Activated T-cell treated with anti-CD3 and anti-CD28 coated beads, Interleukin-2, amount 50 U/mL, for 24 hours (primary cell): Measurements from ENCODE around the gene INTS11.

ENCODE experiments used
- DNase-seq: peaks from one replicate; pipeline ENCODE4 v3.0.0-alpha.2; 2020
- H3K27ac Mint-ChIP-seq: 2 replicates; pipeline ENCODE4 v1.8.0; 2020; ENCODE audit warnings: mild to moderate bottlenecking, mixed read lengths
- H3K27me3 Mint-ChIP-seq: 2 replicates; pipeline ENCODE4 v1.8.0; 2020; ENCODE audit warnings: mixed read lengths
- H3K36me3 Mint-ChIP-seq: 2 replicates; pipeline ENCODE4 v1.8.0; 2020; ENCODE audit warnings: low read depth, mixed read lengths
- H3K4me1 Mint-ChIP-seq: 2 replicates; pipeline ENCODE4 v1.8.0; 2020; ENCODE audit warnings: low read depth, mixed read lengths
- H3K4me3 Mint-ChIP-seq: 2 replicates; pipeline ENCODE4 v1.8.0; 2020; ENCODE audit warnings: mild to moderate bottlenecking, moderate library complexity, mixed read lengths
- H3K9me3 Mint-ChIP-seq: 2 replicates; pipeline ENCODE4 v1.8.0; 2020; ENCODE audit warnings: mixed read lengths

The INTS11 gene

GRCh38 chr1:1310476-1311053 is 13.9 kb downstream of the INTS11 start:
- Mint-ChIP-seq H3K27me3 (no peaks in the 10 kb centered on the region), H3K27ac (peak overlapping the region; percentile 87), H3K4me3 (peak overlapping the region; percentile 38), H3K4me1 (peaks cover 26% of the 10 kb centered on the region), H3K36me3 (peaks cover 63% of the 10 kb centered on the region), H3K9me3 (no peaks in the 10 kb centered on the region)
- no peak for DNase-seq

GRCh38 chr1:1310109-1310385 is 14.4 kb downstream of the INTS11 start:
- Mint-ChIP-seq H3K4me1 (peaks cover 30% of the 10 kb centered on the region), H3K4me3 (peak overlapping the region; percentile 84)

GRCh38 chr1:1309251-1310108 is 15.0 kb downstream of the INTS11 start:
- no peaks in the 10 kb centered on the region for H3K27me3 Mint-ChIP-seq
- peak overlapping the region; percentile 87 for H3K27ac Mint-ChIP-seq
- peak; percentile 58 for DNase-seq
- peaks cover 54% of the 10 kb centered on the region for H3K36me3 Mint-ChIP-seq
- H3K9me3 Mint-ChIP-seq = no peaks in the 10 kb centered on the region
- peaks cover 32% of the 10 kb centered on the region for H3K4me1 Mint-ChIP-seq
- H3K4me3 Mint-ChIP-seq = peak overlapping the region; percentile 84

More at GRCh38 chr1:1310109-1310385, 14.4 kb downstream of the INTS11 start:
- Mint-ChIP-seq H3K27me3 (no peaks in the 10 kb centered on the region), H3K27ac (peak overlapping the region; percentile 87), H3K9me3 (no peaks in the 10 kb centered on the region), H3K36me3 (peaks cover 59% of the 10 kb centered on the region)
- DNase-seq = no peak

- no peaks in the 10 kb centered on the region for H3K9me3 Mint-ChIP-seq
- DNase-seq = no peak
- peaks cover 33% of the 10 kb centered on the region for H3K4me1 Mint-ChIP-seq
- H3K27ac Mint-ChIP-seq = peak overlapping the region; percentile 92
- H3K36me3 Mint-ChIP-seq = peaks cover 48% of the 10 kb centered on the region
- peak overlapping the region; percentile 84 for H3K4me3 Mint-ChIP-seq
- no peaks in the 10 kb centered on the region for H3K27me3 Mint-ChIP-seq
Measured at GRCh38 chr1:1308756-1309250, 15.7 kb downstream of the INTS11 start.

- DNase-seq = peak; percentile 92
- Mint-ChIP-seq H3K27me3 (no peaks in the 10 kb centered on the region), H3K9me3 (no peaks in the 10 kb centered on the region), H3K27ac (peak within 1 kb of the TSS; percentile 95), H3K36me3 (peaks cover 41% of the 10 kb centered on the region), H3K4me1 (peaks cover 33% of the 10 kb centered on the region), H3K4me3 (peak within 1 kb of the TSS; percentile 85)
Measured at GRCh38 chr1:1307923-1308755, 16.3 kb downstream of the INTS11 start, which contains the start of the genes ACAP3 and PUSL1. Gene ACAP3 (minus strand): TSS chr1:1307930. CDS start chr1:1307815, 115 bp downstream. Gene PUSL1 (plus strand): TSS chr1:1308597. CDS start chr1:1308644, 47 bp downstream.

GRCh38 chr1:1307261-1307922 is 17.1 kb downstream of the INTS11 start:
- no peak for DNase-seq
- Mint-ChIP-seq H3K27me3 (no peaks in the 10 kb centered on the region), H3K9me3 (no peaks in the 10 kb centered on the region), H3K36me3 (peaks cover 34% of the 10 kb centered on the region), H3K27ac (peak overlapping the region; percentile 90), H3K4me1 (peaks cover 33% of the 10 kb centered on the region), H3K4me3 (peak overlapping the region; percentile 85)

GRCh38 chr1:1306661-1307260 is 17.7 kb downstream of the INTS11 start:
- H3K27ac Mint-ChIP-seq = peak overlapping the region; percentile 90
- H3K4me3 Mint-ChIP-seq = peak overlapping the region; percentile 85
- H3K36me3 Mint-ChIP-seq = peaks cover 30% of the 10 kb centered on the region

GRCh38 chr1:1306070-1306660 is 18.3 kb downstream of the INTS11 start:
- peaks cover 24% of the 10 kb centered on the region for H3K36me3 Mint-ChIP-seq
- no peaks in the 10 kb centered on the region for H3K27me3 Mint-ChIP-seq
- no peaks in the 10 kb centered on the region for H3K9me3 Mint-ChIP-seq
- peak overlapping the region; percentile 85 for H3K4me3 Mint-ChIP-seq
- peak overlapping the region; percentile 90 for H3K27ac Mint-ChIP-seq
- peaks cover 33% of the 10 kb centered on the region for H3K4me1 Mint-ChIP-seq
- no peak for DNase-seq

More at GRCh38 chr1:1306661-1307260, 17.7 kb downstream of the INTS11 start:
- Mint-ChIP-seq H3K4me1 (peaks cover 33% of the 10 kb centered on the region), H3K9me3 (no peaks in the 10 kb centered on the region), H3K27me3 (no peaks in the 10 kb centered on the region)
- no peak for DNase-seq

- Mint-ChIP-seq H3K4me1 (peaks cover 32% of the 10 kb centered on the region), H3K27me3 (no peaks in the 10 kb centered on the region), H3K9me3 (no peaks in the 10 kb centered on the region), H3K27ac (peak overlapping the region; percentile 90), H3K4me3 (peak overlapping the region; percentile 85), H3K36me3 (peaks cover 19% of the 10 kb centered on the region)
- peak; percentile 82 for DNase-seq
Measured at GRCh38 chr1:1305300-1306069, 19.0 kb downstream of the INTS11 start.

GRCh38 chr1:1304331-1305299 is 19.8 kb downstream of the INTS11 start:
- no peak for DNase-seq
- peak overlapping the region; percentile 57 for H3K27ac Mint-ChIP-seq
- no peaks in the 10 kb centered on the region for H3K9me3 Mint-ChIP-seq
- peak overlapping the region; percentile 85 for H3K4me3 Mint-ChIP-seq
- no peaks in the 10 kb centered on the region for H3K27me3 Mint-ChIP-seq
- peaks cover 10% of the 10 kb centered on the region for H3K36me3 Mint-ChIP-seq
- H3K4me1 Mint-ChIP-seq = peaks cover 24% of the 10 kb centered on the region

GRCh38 chr1:1303736-1304135 is 20.7 kb downstream of the INTS11 start:
- Mint-ChIP-seq H3K27me3 (no peaks in the 10 kb centered on the region), H3K4me1 (peaks cover 22% of the 10 kb centered on the region), H3K4me3 (no peak overlapping the region), H3K27ac (peak overlapping the region; percentile 26), H3K36me3 (peaks cover 4% of the 10 kb centered on the region), H3K9me3 (no peaks in the 10 kb centered on the region)
- no peak for DNase-seq

- no peak overlapping the region for H3K27ac Mint-ChIP-seq
- no peak overlapping the region for H3K4me3 Mint-ChIP-seq
- no peaks in the 10 kb centered on the region for H3K9me3 Mint-ChIP-seq
- H3K4me1 Mint-ChIP-seq = peaks cover 22% of the 10 kb centered on the region
- no peaks in the 10 kb centered on the region for H3K27me3 Mint-ChIP-seq
- H3K36me3 Mint-ChIP-seq = peaks cover 4% of the 10 kb centered on the region
- no peak for DNase-seq
Measured at GRCh38 chr1:1302951-1303509, 21.4 kb downstream of the INTS11 start.
